A549 (cell line): ENCODE measurements around the gene CELF4. TPM values are rescaled to one million over a fixed set of nuclear protein-coding genes. Genes with fewer than 3 reads are reported as not detected.

Experiments
- ATAC-seq, 2 experiments: fragments of 200-7000 bp in 1 of 2; fragments of >200 bp in 1 of 2; cut with Nextera tagmentation in 1 of 2; cut with Tn5 transposase in 1 of 2; 3 replicates each; pipeline versions ENCODE4 v1.8.0 to v1.9.1; 2018 to 2020; ENCODE audit warnings: mild to moderate bottlenecking in 1 of 2, moderate library complexity in 1 of 2
- CTCF ChIA-PET: fragments of 300-600 bp; sonication (Branson Sonifier 250); formaldehyde crosslinking; extraction: SDS; loops from one replicate; lab custom pipeline; 2021; ENCODE audit warnings: antibody characterized with exemption, inconsistent platforms; lab: Yijun Ruan, JAX
- POLR2A ChIA-PET: fragments of 350-600 bp; formaldehyde crosslinking; extraction: SDS; loops from one replicate; lab custom pipeline; 2021; ENCODE audit warnings: antibody characterized with exemption, inconsistent platforms; lab: Yijun Ruan, JAX
- DNase-seq, 2 experiments: peaks; one replicate each; pipeline versions ENCODE4 v3.0.0 to v3.0.0-alpha.2; 2011 to 2016; ENCODE audit warnings: low read depth in 1 of 2, low spot score in 1 of 2
- FAIRE-seq: peaks from 2 replicates; lab custom pipeline; 2011; peaks lifted over from hg19 to GRCh38; lab: Jason Lieb, UNC
- H3K27ac ChIP-seq, 2 experiments: fragments of >200 bp; sonication (Bioruptor Twin); formaldehyde crosslinking; 3 replicates each; pipeline ENCODE4 v1.5.1; 2016 to 2017
- H3K4me1 ChIP-seq: fragments of >200 bp; sonication (Bioruptor Twin); formaldehyde crosslinking; 3 replicates; pipeline ENCODE4 v1.6.1; 2016
- H3K4me2 ChIP-seq: fragments of >200 bp; sonication (Bioruptor Twin); formaldehyde crosslinking; 3 replicates; pipeline ENCODE4 v1.6.1; 2016
- H3K4me3 ChIP-seq: fragments of >200 bp; sonication (Bioruptor Twin); formaldehyde crosslinking; 3 replicates; pipeline ENCODE4 v1.5.1; 2016
- H3K9me3 ChIP-seq: fragments of >200 bp; sonication (Bioruptor Twin); formaldehyde crosslinking; 3 replicates; pipeline ENCODE4 v1.6.1; 2016
- ATOH8 ChIP-seq: fragments of 250-450 bp; sonication (Bioruptor Pico); IDR thresholded peaks from 2 replicates; pipeline ENCODE4 v1.5.0; 2020; ENCODE audit warnings: low read depth, mild to moderate bottlenecking, moderate library complexity
- CBX8 ChIP-seq: fragments of 200-600 bp; sonication (generic); IDR thresholded peaks from 2 replicates; pipeline ENCODE4 v1.6.1; 2016
- CEBPB ChIP-seq, 2 experiments: fragments of >200 bp in 1 of 2; sonication (Bioruptor Twin) in 1 of 2; formaldehyde crosslinking in 1 of 2; IDR thresholded peaks; 2 replicates each; pipeline ENCODE4 v1.6.1; 2012 to 2016
- EHMT2 ChIP-seq: fragments of 200-600 bp; sonication (generic); IDR thresholded peaks from 2 replicates; pipeline ENCODE4 v1.6.1; 2016; ENCODE audit warnings: antibody characterized with exemption, low read depth, mild to moderate bottlenecking, moderate library complexity
- ELK1 ChIP-seq: fragments of 150-350 bp; IDR thresholded peaks from 2 replicates; pipeline ENCODE4 v1.6.1; 2014; ENCODE audit warnings: low read depth, mild to moderate bottlenecking, low read length
- ESRRA ChIP-seq: fragments of 150-350 bp; IDR thresholded peaks from 2 replicates; pipeline ENCODE4 v1.6.1; 2014; ENCODE audit warnings: mild to moderate bottlenecking, low read length, borderline replicate concordance
- HDAC2 ChIP-seq: fragments of 200-600 bp; sonication (generic); IDR thresholded peaks from 2 replicates; pipeline ENCODE4 v1.6.1; 2016
- HOXA7 ChIP-seq: fragments of 250-450 bp; sonication (Bioruptor Pico); IDR thresholded peaks from 2 replicates; pipeline ENCODE4 v1.5.0; 2020; ENCODE audit warnings: mild to moderate bottlenecking, moderate library complexity
- JUNB ChIP-seq: fragments of >200 bp; sonication (Bioruptor Twin); formaldehyde crosslinking; IDR thresholded peaks from 2 replicates; pipeline ENCODE4 v1.6.1; 2016
- KDM5A ChIP-seq: fragments of 200-600 bp; sonication (generic); IDR thresholded peaks from 2 replicates; pipeline ENCODE4 v1.6.1; 2016; ENCODE audit warnings: antibody characterized with exemption, mild to moderate bottlenecking
- MAFK ChIP-seq: fragments of 450-650 bp; IDR thresholded peaks from 2 replicates; pipeline ENCODE4 v1.6.1; 2014; ENCODE audit not compliant: partially characterized antibody
- MAX ChIP-seq: IDR thresholded peaks from 2 replicates; pipeline ENCODE4 v1.6.1; 2012
- NPAS2 ChIP-seq: fragments of 250-450 bp; sonication (Bioruptor Pico); IDR thresholded peaks from 2 replicates; pipeline ENCODE4 v1.8.0; 2022; ENCODE audit warnings: mild to moderate bottlenecking, moderate library complexity, borderline replicate concordance
- PHF8 ChIP-seq: fragments of 200-600 bp; sonication (generic); IDR thresholded peaks from 2 replicates; pipeline ENCODE4 v1.6.1; 2016; ENCODE audit warnings: low read depth, mild to moderate bottlenecking, antibody characterized with exemption, moderate library complexity, borderline replicate concordance
- RARB ChIP-seq: fragments of 250-450 bp; sonication (Bioruptor Pico); IDR thresholded peaks from 2 replicates; pipeline ENCODE4 v1.8.0; 2021; ENCODE audit warnings: mild to moderate bottlenecking, moderate library complexity
- REST ChIP-seq: fragments of 200-600 bp; sonication (generic); IDR thresholded peaks from 2 replicates; pipeline ENCODE4 v1.6.1; 2016; ENCODE audit warnings: antibody characterized with exemption, mild to moderate bottlenecking, moderate library complexity
- RFX5 ChIP-seq: fragments of 450-650 bp; IDR thresholded peaks from 2 replicates; pipeline ENCODE4 v1.7.1; 2014; ENCODE audit warnings: antibody characterized with exemption, mild to moderate bottlenecking, moderate library complexity
- ZSCAN20 ChIP-seq: fragments of 250-450 bp; sonication (Bioruptor Pico); IDR thresholded peaks from 2 replicates; pipeline ENCODE4 v1.8.0; 2022; ENCODE audit warnings: mild to moderate bottlenecking, moderate library complexity
- WGBS: methylation state at CpG from one replicate; pipeline ENCODE4 v1.1.6; 2017; ENCODE audit errors: missing lambda C conversion rate; 5-methylcytosine and 5-hydroxymethylcytosine counted together
- polyA plus RNA-seq, 4 experiments: library from polyadenylated mRNA; depleted of rRNA in 3 of 4; stranded (reverse); fragments of >200 nt; fragmentation: RNase III in 1 of 4; extraction: RNeasy Plus Mini Kit Qiagen cat#74134 plus additional on column Dnase treatment in 1 of 4; gene quantifications; 2 replicates in 3 of 4; 3 replicates in 1 of 4; pipeline ENCODE4 v1.2.3, GENCODE V29; 2011 to 2017

Gene CELF4
- polyA plus RNA-seq, 2 of the 4 experiments (the other 2 are of a cell fraction): 0.08 TPM; not detected in 1

- DNase-seq (no peak), ATAC-seq (no peak), FAIRE-seq (no peak)
- no peaks in the 10 kb centered on the region for H3K9me3 ChIP-seq
- H3K27ac ChIP-seq: no peak overlapping the region
- no peak for TF ChIP-seq KDM5A
- TF ChIP-seq ZSCAN20 (CRISPR knock-in tag): no peak
- TF ChIP-seq CEBPB (IDR thresholded peaks at IDR 0.05): no peak
- 48% methylated on average over 4 of the region's 11 CpGs for WGBS
- no peak overlapping the region for H3K4me3 ChIP-seq
- POLR2A ChIA-PET: no interaction called here
- no peak overlapping the region for H3K4me2 ChIP-seq
- CTCF ChIA-PET: interaction anchor here (0.7 kb wide), 1 partner anchor 8 kb away, joined by 4 read pairs; no protein-coding TSS in a partner anchor
- no peaks in the 10 kb centered on the region for H3K4me1 ChIP-seq
These were observed 304.3 kb downstream of the CELF4 start for GRCh38 chr18:37261246-37261840.

GRCh38 chr18:37260367-37261093 is 305.1 kb downstream of the CELF4 start:
- ChIA-PET CTCF (no interaction called here), POLR2A (no interaction called here)
- no peak for ATAC-seq

More at GRCh38 chr18:37260367-37261093, 305.1 kb downstream of the CELF4 start:
- no peak overlapping the region for H3K4me2 ChIP-seq
- no peak overlapping the region for H3K27ac ChIP-seq
- WGBS: 34% methylated on average over 6 of the region's 10 CpGs
- no peak for FAIRE-seq
- no peak for TF ChIP-seq HDAC2
- no peak for TF ChIP-seq JUNB
- no peak for TF ChIP-seq RARB (CRISPR knock-in tag)
- TF ChIP-seq ESRRA: no peak
- no peak for TF ChIP-seq NPAS2 (CRISPR knock-in tag)
- no peak for TF ChIP-seq ELK1
- no peak for TF ChIP-seq RFX5
- TF ChIP-seq CBX8: no peak
- no peak for TF ChIP-seq ATOH8 (CRISPR knock-in tag)
- no peak for TF ChIP-seq ZSCAN20 (CRISPR knock-in tag)
- no peak for TF ChIP-seq HOXA7 (CRISPR knock-in tag)
- TF ChIP-seq REST: no peak
- TF ChIP-seq EHMT2: no peak
- TF ChIP-seq KDM5A: no peak
- TF ChIP-seq MAX: no peak
- TF ChIP-seq PHF8: no peak
- TF ChIP-seq MAFK: no peak
- H3K9me3 ChIP-seq: no peaks in the 10 kb centered on the region
- no peak overlapping the region for H3K4me3 ChIP-seq
- no peak for DNase-seq
- H3K4me1 ChIP-seq: no peaks in the 10 kb centered on the region
